ENCODE data around the gene ATP2B2. TPM values are rescaled to one million over a fixed set of nuclear protein-coding genes. Genes with fewer than 3 reads are reported as not detected.

ATP2B2 gene
- total RNA-seq, 1 donor from 2014 or later, result 0.09 TPM

GRCh38 chr3:10479311-10479710 is 26.1 kb downstream of the ATP2B2 start:
- ATAC-seq (no peak), DNase-seq (no peak)
- intact Hi-C loops (cut with DNase I), result no loop called here
- H3K4me3 ChIP-seq, result no peak overlapping the region
- no peaks in the 10 kb centered on the region for H3K27me3 ChIP-seq (ENCODE audit: low read depth)
- H3K4me1 ChIP-seq, result no peaks in the 10 kb centered on the region
- no peak for TF ChIP-seq CTCF (IDR thresholded peaks at IDR 0.05)
- no peaks in the 10 kb centered on the region for H3K9me3 ChIP-seq
- no peak overlapping the region for H3K27ac ChIP-seq
- no peaks in the 10 kb centered on the region for H3K36me3 ChIP-seq

GRCh38 chr3:10475983-10476382 is 29.4 kb downstream of the ATP2B2 start:
- Histone ChIP-seq H3K4me1 (no peaks in the 10 kb centered on the region), H3K27me3 (ENCODE audit: low read depth) (peaks cover 2% of the 10 kb centered on the region), H3K4me3 (no peak overlapping the region), H3K36me3 (no peaks in the 10 kb centered on the region), H3K9me3 (no peaks in the 10 kb centered on the region), H3K27ac (no peak overlapping the region)
- ATAC-seq (no peak), DNase-seq (no peak)
- intact Hi-C loops (cut with DNase I), result no loop called here
- TF ChIP-seq CTCF (IDR thresholded peaks at IDR 0.05), result no peak

GRCh38 chr3:10474847-10475246 is 30.5 kb downstream of the ATP2B2 start:
- H3K27ac ChIP-seq, result no peak overlapping the region
- H3K4me3 ChIP-seq, result no peak overlapping the region
- no peaks in the 10 kb centered on the region for H3K9me3 ChIP-seq
- ATAC-seq (no peak), DNase-seq (no peak)
- intact Hi-C loops (cut with DNase I), result no loop called here
- H3K27me3 ChIP-seq (ENCODE audit: low read depth), result peaks cover 12% of the 10 kb centered on the region
- H3K4me1 ChIP-seq, result no peaks in the 10 kb centered on the region
- no peak for TF ChIP-seq CTCF (IDR thresholded peaks at IDR 0.05)
- no peaks in the 10 kb centered on the region for H3K36me3 ChIP-seq

GRCh38 chr3:10474275-10474646 is 31.1 kb downstream of the ATP2B2 start:
- H3K9me3 ChIP-seq, result no peaks in the 10 kb centered on the region
- no peak overlapping the region for H3K4me3 ChIP-seq
- no peak for TF ChIP-seq CTCF (IDR thresholded peaks at IDR 0.05)
- H3K36me3 ChIP-seq, result no peaks in the 10 kb centered on the region
- H3K27ac ChIP-seq, result no peak overlapping the region
- no peak for ATAC-seq
- intact Hi-C loops (cut with DNase I), result no loop called here
- no peaks in the 10 kb centered on the region for H3K4me1 ChIP-seq
- no peak for DNase-seq
- peaks cover 16% of the 10 kb centered on the region for H3K27me3 ChIP-seq (ENCODE audit: low read depth)

- H3K27me3 ChIP-seq (ENCODE audit: low read depth), result peaks cover 16% of the 10 kb centered on the region
- no peak overlapping the region for H3K27ac ChIP-seq
- DNase-seq (no peak), ATAC-seq (no peak)
- TF ChIP-seq CTCF (IDR thresholded peaks at IDR 0.05), result no peak
- no peaks in the 10 kb centered on the region for H3K4me1 ChIP-seq
- no peaks in the 10 kb centered on the region for H3K36me3 ChIP-seq
- no peak overlapping the region for H3K4me3 ChIP-seq
- no peaks in the 10 kb centered on the region for H3K9me3 ChIP-seq
- intact Hi-C loops (cut with DNase I), result no loop called here
Measured at GRCh38 chr3:10473581-10474274, 31.7 kb downstream of the ATP2B2 start.
